H54 (cell line): ENCODE data around the gene HABP2.

ENCODE experiments used
- DNase-seq: peaks from one replicate; pipeline ENCODE4 v3.0.0; 2011; ENCODE audit warnings: low spot score, mixed read lengths; ENCODE audit not compliant: insufficient read length
- FAIRE-seq: peaks from 3 replicates; lab custom pipeline; 2011; peaks lifted over from hg19 to GRCh38; lab: Jason Lieb, UNC
- POLR2A ChIP-seq: IDR thresholded peaks from 2 replicates; pipeline ENCODE4 v1.6.1; 2011; ENCODE audit warnings: low read depth, mild to moderate bottlenecking, low read length

The HABP2 gene

GRCh38 chr10:113557424-113557862, 4.6 kb downstream of the HABP2 start:
- TF ChIP-seq POLR2A = no peak
- DNase-seq = no peak
- FAIRE-seq = no peak

DNA sequence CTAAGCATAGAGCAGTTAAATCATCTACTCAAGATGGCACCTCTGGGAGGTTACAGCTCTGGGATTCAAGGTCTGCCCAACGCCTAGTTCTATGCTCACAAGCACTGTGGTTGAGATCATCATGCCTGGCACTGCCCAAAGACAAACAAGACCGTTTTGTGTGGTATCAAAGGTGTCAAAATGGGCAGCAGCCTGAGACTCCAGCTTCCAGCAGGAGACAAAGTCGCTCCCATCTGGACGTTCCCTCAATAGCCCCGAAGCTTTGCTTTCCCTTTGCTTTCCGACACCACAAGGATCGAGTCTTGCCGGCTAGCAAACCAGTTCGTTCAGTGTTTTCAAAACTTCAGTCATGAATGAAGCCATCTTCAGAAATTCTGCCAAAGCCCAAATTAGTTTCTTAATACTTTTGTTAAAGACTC, 5.1 kb downstream of the HABP2 start:
- DNase-seq (no peak), FAIRE-seq (no peak)
- no peak for TF ChIP-seq POLR2A

DNA sequence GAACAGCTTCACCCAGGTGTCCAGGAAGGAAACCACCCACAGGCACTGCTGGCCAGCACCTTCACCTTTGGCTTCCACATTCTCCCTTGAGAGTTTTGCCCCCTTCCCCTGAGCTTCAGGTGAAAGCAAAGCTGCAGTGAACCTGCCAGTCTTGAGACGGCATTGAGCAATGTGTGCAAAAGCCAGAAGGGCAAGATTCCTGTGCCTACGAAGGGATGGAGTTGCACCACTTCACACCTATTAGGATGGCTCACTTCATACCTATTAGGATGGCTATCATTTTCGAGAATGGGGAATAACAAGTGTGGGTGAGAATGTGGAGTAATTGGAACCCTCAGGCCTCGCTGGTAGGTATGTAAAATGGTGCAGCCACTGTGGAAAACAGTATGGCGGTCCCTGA, 7.2 kb downstream of the HABP2 start:
- DNase-seq = no peak
- TF ChIP-seq POLR2A = no peak
- no peak for FAIRE-seq

GRCh38 chr10:113561214-113561613, 8.4 kb downstream of the HABP2 start:
- no peak for FAIRE-seq
- TF ChIP-seq POLR2A = no peak

DNA sequence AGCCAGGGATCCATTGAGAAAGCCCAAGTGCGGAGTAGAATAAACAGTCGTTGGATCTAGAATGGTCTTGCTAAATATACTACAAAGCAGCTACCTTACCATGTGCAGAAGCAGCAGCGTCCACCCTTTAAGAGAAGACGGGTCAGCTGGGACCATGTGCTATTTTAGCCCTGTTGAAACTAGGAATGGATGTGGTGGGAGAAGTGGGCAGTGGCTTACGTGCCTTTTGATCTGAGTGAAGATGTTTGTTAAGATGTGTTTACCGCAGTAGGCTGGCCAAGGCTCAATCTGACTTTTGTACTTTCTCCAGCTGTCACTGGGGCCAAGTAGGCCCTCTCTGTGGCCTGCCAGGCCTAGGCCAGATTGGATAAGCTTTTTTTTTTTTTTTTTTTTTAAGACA, 9.2 kb downstream of the HABP2 start:
- FAIRE-seq = no peak
- no peak for DNase-seq
- TF ChIP-seq POLR2A = no peak

More at GRCh38 chr10:113561214-113561613, 8.4 kb downstream of the HABP2 start:
- DNase-seq = no peak

DNA sequence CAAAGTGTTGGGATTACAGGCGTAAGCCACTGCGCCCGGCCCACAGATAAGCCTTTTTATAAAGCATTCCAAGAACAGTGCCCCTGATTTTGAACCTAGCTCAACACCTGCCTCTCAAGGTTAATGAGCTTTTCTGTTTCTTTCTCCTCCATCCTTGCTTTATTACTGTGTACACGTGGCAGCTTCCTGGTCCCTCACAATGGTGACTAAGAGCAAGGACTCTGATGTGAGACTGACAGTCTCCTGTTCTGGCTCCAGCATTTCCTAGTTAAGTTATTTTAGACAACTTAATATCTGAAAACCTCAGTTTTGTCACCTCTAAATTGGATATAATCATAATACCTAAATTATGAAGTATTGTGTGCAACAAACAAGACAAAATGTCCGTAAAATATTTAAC, 9.9 kb downstream of the HABP2 start:
- DNase-seq = no peak
- TF ChIP-seq POLR2A = no peak
- no peak for FAIRE-seq

- no peak for TF ChIP-seq POLR2A
- DNase-seq (peak; percentile 85), FAIRE-seq (no peak)
Measured at GRCh38 chr10:113563306-113564088, 10.6 kb downstream of the HABP2 start.

- no peak for FAIRE-seq
- no peak for DNase-seq
- no peak for TF ChIP-seq POLR2A
Measured at GRCh38 chr10:113565364-113565763, 12.5 kb downstream of the HABP2 start.

- no peak for DNase-seq
- FAIRE-seq = no peak
- no peak for TF ChIP-seq POLR2A
Measured at GRCh38 chr10:113566888-113567287, 14.0 kb downstream of the HABP2 start.

- no peak for TF ChIP-seq POLR2A
- DNase-seq (no peak), FAIRE-seq (no peak)
Measured at GRCh38 chr10:113569576-113569975, 16.7 kb downstream of the HABP2 start.

- TF ChIP-seq POLR2A = no peak
- DNase-seq (no peak), FAIRE-seq (no peak)
Measured at GRCh38 chr10:113572520-113573290, 19.9 kb downstream of the HABP2 start.

DNA sequence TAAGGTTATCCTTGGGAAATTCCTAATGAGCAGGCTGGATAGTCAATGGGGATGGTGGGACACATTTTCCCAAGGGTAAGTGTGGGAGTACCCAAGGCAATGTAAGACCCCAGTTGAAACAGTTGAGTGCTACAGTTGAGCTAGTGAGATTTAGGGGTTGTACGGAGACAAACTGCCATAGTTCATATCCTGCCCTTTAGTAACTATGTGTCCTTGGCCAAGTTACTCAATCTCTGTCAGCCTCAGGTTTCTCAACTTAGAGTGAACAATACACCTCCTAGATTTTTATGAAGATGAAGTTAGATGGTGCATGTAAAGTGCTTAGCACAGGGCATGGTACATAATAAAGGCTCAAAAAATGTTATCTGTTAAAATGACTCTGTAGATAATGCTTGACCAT, 20.5 kb downstream of the HABP2 start:
- FAIRE-seq (no peak), DNase-seq (no peak)
- no peak for TF ChIP-seq POLR2A

GRCh38 chr10:113576852-113577251, 24.0 kb downstream of the HABP2 start:
- DNase-seq = peak; percentile 20

DNA sequence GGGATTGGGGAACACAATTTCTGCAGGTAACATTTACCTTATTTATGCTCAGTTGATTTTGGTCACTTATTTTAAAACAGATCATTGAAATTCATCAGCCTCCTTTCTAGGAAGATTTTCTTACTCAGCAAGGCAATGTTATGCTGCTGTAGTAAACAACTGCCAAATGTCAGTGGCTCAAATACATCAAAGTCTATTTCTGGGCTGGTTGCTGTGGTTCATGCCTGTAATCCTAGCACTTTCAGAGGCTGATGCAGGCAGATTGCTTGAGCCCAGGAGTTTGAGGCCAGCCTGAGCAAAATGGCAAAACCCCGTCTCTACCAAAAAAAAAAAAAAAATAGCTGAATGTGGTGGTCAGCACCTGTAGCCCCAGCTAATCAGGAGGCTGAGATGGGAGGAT, 25.9 kb downstream of the HABP2 start:
- no peak for FAIRE-seq

More at GRCh38 chr10:113576852-113577251, 24.0 kb downstream of the HABP2 start:
- no peak for TF ChIP-seq POLR2A
- no peak for FAIRE-seq

More for the DNA sequence above, 25.9 kb downstream of the HABP2 start:
- no peak for DNase-seq
- no peak for TF ChIP-seq POLR2A
